Parathyroid adenoma (tissue), 2 donors: Measurements from ENCODE around the gene BSX.

ENCODE experiments used
- H2AFZ ChIP-seq: fragments of 300-600 bp; sonication (generic); one replicate; pipeline ENCODE4 v1.7.0; 2017; ENCODE audit warnings: antibody characterized with exemption, mild to moderate bottlenecking
- H3K27ac ChIP-seq: fragments of 300-600 bp; sonication (generic); one replicate; pipeline ENCODE4 v1.7.0; 2017
- H3K27me3 ChIP-seq: fragments of 300-600 bp; sonication (generic); one replicate; pipeline ENCODE4 v1.7.0; 2017; ENCODE audit warnings: low read length; ENCODE audit not compliant: control insufficient read depth, insufficient read depth
- H3K36me3 ChIP-seq: fragments of 300-600 bp; sonication (generic); one replicate; pipeline ENCODE4 v1.7.0; 2017; ENCODE audit warnings: low read length; ENCODE audit not compliant: control insufficient read depth, insufficient read depth
- H3K4me1 ChIP-seq: fragments of 300-600 bp; sonication (generic); one replicate; pipeline ENCODE4 v1.7.0; 2017; ENCODE audit warnings: control low read depth
- H3K4me2 ChIP-seq: fragments of 300-600 bp; sonication (generic); one replicate; pipeline ENCODE4 v1.7.0; 2017; ENCODE audit warnings: low read length
- H3K4me3 ChIP-seq: fragments of 300-600 bp; sonication (generic); one replicate; pipeline ENCODE4 v1.7.0; 2017; ENCODE audit warnings: low read depth, low read length
- H3K79me2 ChIP-seq: fragments of 300-600 bp; sonication (generic); one replicate; pipeline ENCODE4 v1.7.0; 2017; ENCODE audit warnings: control low read depth
- H3K9ac ChIP-seq: fragments of 300-600 bp; sonication (generic); one replicate; pipeline ENCODE4 v1.7.0; 2017; ENCODE audit warnings: mild to moderate bottlenecking
- H3K9me3 ChIP-seq: fragments of 300-600 bp; sonication (generic); one replicate; pipeline ENCODE4 v1.7.0; 2017; ENCODE audit warnings: low read length; ENCODE audit not compliant: control insufficient read depth
- CTCF ChIP-seq: fragments of 300-600 bp; sonication (generic); IDR thresholded peaks from one replicate; pipeline ENCODE4 v1.7.0; 2017; ENCODE audit warnings: antibody characterized with exemption, mild to moderate bottlenecking
- donor health status: primary hyperparathyroidism.

BSX gene

GRCh38 chr11:122984186-122985011 lies 2.8 kb upstream of the BSX start:
- H3K27me3 ChIP-seq: peaks cover 2% of the 10 kb centered on the region
- no peak overlapping the region for H3K27ac ChIP-seq
- H3K4me2 ChIP-seq: peak overlapping the region; percentile 65
- no peak for TF ChIP-seq CTCF
- peak overlapping the region; percentile 82 for H2AFZ ChIP-seq
- H3K9ac ChIP-seq: no peak overlapping the region
- no peaks in the 10 kb centered on the region for H3K79me2 ChIP-seq
- H3K4me1 ChIP-seq: no peaks in the 10 kb centered on the region
- H3K9me3 ChIP-seq: no peaks in the 10 kb centered on the region
- H3K36me3 ChIP-seq: no peaks in the 10 kb centered on the region
- H3K4me3 ChIP-seq: peak overlapping the region; percentile 25

- peaks cover 2% of the 10 kb centered on the region for H3K27me3 ChIP-seq
- H3K27ac ChIP-seq: no peak overlapping the region
- peak overlapping the region; percentile 25 for H3K4me3 ChIP-seq
- no peaks in the 10 kb centered on the region for H3K79me2 ChIP-seq
- no peaks in the 10 kb centered on the region for H3K36me3 ChIP-seq
- H2AFZ ChIP-seq: peak overlapping the region; percentile 82
- no peaks in the 10 kb centered on the region for H3K4me1 ChIP-seq
- H3K9ac ChIP-seq: no peak overlapping the region
- no peak for TF ChIP-seq CTCF
- H3K9me3 ChIP-seq: no peaks in the 10 kb centered on the region
- peak overlapping the region; percentile 65 for H3K4me2 ChIP-seq
Observed at GRCh38 chr11:122983438-122984185, 2.0 kb upstream of the BSX start.

GRCh38 chr11:122979815-122980595 lies 1.6 kb downstream of the BSX start:
- TF ChIP-seq CTCF: no peak
- no peaks in the 10 kb centered on the region for H3K79me2 ChIP-seq
- no peak overlapping the region for H3K27ac ChIP-seq
- H3K27me3 ChIP-seq: peaks cover 2% of the 10 kb centered on the region
- H3K4me2 ChIP-seq: no peak overlapping the region
- H3K36me3 ChIP-seq: no peaks in the 10 kb centered on the region
- no peaks in the 10 kb centered on the region for H3K9me3 ChIP-seq
- no peaks in the 10 kb centered on the region for H3K4me1 ChIP-seq
- H3K9ac ChIP-seq: no peak overlapping the region
- H3K4me3 ChIP-seq: no peak overlapping the region
- no peak overlapping the region for H2AFZ ChIP-seq

- no peaks in the 10 kb centered on the region for H3K79me2 ChIP-seq
- no peaks in the 10 kb centered on the region for H3K36me3 ChIP-seq
- H3K27ac ChIP-seq: no peak overlapping the region
- no peaks in the 10 kb centered on the region for H3K9me3 ChIP-seq
- no peak overlapping the region for H3K9ac ChIP-seq
- no peak overlapping the region for H2AFZ ChIP-seq
- TF ChIP-seq CTCF: no peak
- H3K4me3 ChIP-seq: no peak overlapping the region
- peaks cover 2% of the 10 kb centered on the region for H3K27me3 ChIP-seq
- H3K4me2 ChIP-seq: no peak overlapping the region
- H3K4me1 ChIP-seq: no peaks in the 10 kb centered on the region
Observed at GRCh38 chr11:122979103-122979814, 2.4 kb downstream of the BSX start.
